Measurements from ENCODE around the gene FBXO31.

FBXO31 gene

DNA sequence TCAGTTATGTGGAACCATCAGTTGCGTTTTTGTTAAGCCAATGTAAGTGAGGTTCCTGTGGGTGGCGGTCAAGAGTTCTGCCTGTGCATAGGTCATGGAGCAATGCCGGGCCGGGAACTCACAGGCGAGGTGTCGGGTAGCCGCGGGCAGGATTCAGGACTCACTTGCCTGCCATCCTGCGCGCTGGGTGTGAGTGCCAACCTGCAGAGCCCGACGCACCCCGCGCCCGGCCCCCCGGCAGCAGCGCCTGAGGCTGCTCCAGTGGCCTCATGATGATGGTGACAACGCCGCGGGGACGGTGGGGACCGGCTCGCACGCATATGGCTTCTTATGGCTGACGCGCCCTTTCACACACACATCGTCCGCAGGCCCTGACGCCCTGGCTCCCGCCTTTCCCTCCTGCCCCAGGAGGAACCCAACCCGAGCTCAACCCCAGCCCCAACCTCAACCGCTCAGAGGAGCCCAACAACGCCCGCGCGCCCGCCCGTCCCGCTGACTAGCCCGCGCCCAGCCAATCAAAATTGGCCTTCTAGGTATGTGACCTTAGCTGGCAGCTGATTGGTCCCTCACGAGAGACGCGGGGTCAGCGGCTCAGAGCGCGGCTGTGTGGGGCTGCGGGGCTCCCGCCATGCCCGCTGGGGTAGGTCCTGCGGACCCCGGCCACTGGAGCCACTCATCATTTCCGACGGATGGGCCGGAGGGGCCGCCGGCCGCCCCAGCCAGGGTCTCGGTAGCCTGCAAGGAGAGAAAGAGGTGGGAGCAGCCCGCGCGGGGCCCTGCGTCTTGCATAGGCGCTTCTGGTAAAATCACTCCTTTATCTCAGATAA lies 66.4 kb downstream of the FBXO31 start, which contains the start of gene C16orf95:
TSS of gene C16orf95 (minus strand) at position 470 of the 827 bp plus-strand sequence. CDS start at position 320, 150 bp downstream.
- peak; percentile 86 to 93 for DNase-seq (ENCODE audit: extremely low read depth in 1 of 2, low read depth in 1 of 2)

DNA sequence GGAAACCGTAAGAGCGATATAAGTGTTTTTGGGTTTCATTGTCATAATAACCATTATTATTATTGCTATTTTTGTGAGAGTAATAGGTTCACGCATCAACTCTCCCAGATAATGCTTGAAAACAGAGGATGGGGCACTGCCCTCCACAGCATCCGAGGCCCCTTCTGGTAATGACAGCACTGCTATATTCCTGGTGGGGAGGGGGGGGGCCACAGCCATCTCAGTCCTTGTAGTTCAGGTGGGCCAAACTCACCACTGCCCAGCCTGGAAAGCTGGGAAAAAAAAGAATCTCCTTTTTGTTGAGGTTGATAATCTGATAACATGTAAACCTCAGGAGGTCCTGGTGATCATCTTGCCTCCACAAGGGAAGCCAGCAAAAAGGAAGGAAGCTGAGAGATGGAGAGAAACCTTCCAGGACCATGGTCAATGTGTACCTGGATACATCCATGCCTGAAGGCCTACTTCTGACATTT lies 67.1 kb downstream of the FBXO31 start:
- no peak for DNase-seq (ENCODE audit: extremely low read depth in 1 of 2, low read depth in 1 of 2)

DNA sequence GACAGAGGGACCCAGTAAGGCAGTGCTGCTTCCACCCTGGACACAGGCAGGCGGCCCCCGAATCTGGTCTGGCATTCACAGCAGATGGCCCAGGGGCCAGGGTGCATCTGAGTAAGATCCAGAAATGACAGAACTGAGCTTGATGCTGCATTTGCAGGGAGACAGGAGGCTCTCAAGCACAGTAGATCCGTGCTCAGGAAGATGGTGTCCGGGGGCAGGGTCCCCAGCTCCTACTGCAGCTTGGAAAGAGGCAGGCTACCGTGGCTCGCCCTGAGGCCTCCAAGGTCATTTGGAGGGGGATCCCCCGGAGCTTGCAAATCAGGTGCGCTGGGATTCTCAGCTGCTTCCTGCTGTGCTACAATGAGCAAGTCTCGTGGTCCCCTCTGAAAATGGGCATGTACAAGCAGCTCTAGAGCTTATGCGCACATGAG lies 68.6 kb downstream of the FBXO31 start:
- DNase-seq (ENCODE audit: extremely low read depth in 1 of 2, low read depth in 1 of 2) = no peak

DNA sequence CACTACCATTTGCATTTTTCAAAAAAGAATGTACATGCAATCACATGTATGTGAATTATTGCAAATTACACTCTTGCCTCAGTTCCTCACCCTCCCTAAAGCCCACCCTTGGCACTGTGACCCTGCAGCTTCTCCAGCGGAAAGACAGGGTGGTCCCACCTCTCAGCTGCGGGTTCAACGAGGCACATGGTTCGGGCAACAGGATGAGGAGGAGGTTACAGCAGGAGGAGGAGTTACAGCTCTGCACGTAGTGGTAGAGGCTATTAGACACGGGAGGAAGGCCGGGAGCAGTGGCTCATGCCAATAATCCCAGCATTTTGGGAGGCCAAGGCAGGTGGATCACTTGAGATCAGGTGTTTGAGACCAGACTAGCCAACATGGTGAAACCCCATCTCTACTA lies 71.6 kb downstream of the FBXO31 start:
- no peak for DNase-seq (ENCODE audit: extremely low read depth in 1 of 2, low read depth in 1 of 2)

DNA sequence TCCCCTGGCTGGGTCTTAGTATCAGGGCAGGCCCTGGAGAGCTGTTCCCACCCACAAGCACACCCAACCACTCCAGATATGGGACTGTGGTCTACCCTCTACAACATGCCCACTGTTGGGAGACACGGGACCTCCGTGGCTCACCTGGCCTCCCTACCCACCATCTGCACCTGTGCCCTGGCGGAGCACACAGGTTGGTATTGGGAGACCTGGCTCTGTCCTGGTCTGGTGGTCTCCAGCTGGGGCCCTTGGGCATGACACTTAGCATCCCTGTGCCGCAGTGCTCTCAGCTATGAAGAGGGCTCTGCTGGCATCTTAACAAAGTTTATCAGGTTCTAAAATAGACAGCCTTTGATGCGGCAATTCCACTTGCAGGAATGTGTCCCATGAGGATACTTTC lies 72.2 kb downstream of the FBXO31 start:
- DNase-seq (ENCODE audit: extremely low read depth in 1 of 2, low read depth in 1 of 2) = no peak

DNA sequence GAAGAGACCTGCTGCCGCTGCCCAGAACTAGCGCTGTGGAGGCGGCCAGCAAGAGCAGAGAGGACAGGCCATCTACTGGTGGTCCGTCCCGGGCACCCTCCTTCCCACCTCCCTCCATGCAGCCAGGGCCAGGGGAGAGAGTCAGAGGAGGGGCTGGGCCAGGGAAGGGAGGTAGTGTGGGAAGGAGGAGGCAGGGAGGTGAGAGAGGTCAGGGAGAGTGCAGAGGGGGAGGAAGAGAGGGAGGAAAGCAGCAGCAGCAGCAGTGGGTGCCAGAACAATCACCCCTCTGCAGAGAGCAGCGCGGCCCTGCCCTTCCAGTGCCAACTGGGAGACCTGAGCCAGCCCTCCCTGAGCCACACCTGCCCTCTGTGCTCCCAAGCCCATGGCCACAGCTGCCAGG lies 73.0 kb downstream of the FBXO31 start:
- DNase-seq (ENCODE audit: extremely low read depth in 1 of 2, low read depth in 1 of 2) = no peak

DNA sequence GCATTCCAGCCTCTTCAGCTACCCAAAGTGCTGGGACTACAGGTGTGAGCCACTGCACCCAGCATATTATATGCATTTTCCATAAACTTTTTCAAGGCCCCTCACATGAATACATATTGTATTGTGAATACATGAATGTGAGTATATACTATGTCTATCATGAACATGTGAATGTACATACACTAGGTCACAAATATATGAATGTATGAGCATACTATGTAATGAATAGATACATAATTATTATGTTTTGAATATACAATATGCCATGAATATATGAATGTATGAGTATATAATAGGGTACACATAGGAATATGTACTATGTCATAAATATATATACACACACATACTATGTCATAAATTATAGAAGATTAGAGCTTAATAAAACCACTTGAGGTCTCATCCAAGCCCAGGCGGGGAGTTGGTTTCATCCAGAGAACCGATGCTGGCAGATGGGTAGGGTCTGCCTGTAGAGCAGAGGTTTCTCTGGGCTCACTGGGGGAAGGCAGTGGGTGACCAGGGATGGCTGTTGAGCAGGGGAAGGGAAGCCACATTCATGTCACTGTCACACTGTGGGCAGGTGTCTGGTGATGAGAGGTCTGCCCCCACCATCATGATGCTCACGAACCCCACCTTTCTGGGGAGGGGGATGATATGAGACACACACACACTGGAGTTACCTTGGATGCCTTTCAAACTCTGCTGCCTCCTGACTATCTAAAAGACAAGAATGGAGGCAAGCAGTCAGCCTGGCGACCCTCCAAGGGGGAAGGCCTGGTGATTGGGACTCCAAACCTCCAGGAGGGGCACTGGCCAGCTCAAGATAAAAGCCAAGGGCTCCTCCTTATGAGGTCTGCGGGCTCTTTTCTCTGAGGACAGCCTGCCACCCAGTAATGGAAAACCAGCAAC lies 73.7 kb downstream of the FBXO31 start:
- DNase-seq (ENCODE audit: extremely low read depth in 1 of 2, low read depth in 1 of 2) = no peak

DNA sequence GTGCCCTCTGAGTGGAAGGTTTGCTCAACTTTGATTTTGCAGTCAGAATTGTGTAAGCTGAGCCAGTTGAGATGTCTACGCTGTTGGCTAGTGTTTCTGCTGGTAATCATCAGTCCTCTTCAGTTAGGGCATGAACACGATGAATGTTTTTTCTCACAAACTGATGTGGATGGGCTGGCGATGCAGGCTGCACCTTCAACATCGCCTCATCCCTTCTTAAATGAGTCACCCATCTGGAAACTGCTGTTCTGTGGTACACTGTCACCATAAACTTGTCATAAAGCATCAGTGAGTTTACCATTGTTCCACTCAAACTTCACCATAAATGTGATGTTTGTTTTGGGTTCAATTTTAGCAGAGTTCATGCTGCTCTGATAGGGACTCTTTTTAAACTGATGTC lies 74.8 kb downstream of the FBXO31 start:
- DNase-seq (ENCODE audit: extremely low read depth in 1 of 2, low read depth in 1 of 2) = peak in 1 of 2 donors; percentile 30

DNA sequence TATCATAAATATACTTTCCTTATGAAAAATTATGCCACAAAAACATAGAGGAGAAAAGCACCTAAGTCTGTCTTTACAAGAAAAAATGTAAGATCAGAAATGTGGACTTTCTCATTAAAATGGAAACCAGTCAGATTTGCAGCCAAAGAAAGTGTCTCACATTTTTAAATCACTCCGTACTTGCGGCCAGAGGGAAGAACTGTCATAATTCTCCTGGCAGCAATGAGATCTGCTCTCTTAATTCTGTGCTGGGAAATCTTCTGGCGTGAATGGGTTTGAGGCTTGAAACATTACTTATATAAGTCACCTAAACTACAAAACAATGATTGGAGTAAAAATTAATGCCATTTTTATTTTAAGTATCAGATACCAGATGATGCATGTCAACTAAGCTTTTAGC lies 77.1 kb downstream of the FBXO31 start:
- DNase-seq (ENCODE audit: extremely low read depth in 1 of 2, low read depth in 1 of 2) = no peak

DNA sequence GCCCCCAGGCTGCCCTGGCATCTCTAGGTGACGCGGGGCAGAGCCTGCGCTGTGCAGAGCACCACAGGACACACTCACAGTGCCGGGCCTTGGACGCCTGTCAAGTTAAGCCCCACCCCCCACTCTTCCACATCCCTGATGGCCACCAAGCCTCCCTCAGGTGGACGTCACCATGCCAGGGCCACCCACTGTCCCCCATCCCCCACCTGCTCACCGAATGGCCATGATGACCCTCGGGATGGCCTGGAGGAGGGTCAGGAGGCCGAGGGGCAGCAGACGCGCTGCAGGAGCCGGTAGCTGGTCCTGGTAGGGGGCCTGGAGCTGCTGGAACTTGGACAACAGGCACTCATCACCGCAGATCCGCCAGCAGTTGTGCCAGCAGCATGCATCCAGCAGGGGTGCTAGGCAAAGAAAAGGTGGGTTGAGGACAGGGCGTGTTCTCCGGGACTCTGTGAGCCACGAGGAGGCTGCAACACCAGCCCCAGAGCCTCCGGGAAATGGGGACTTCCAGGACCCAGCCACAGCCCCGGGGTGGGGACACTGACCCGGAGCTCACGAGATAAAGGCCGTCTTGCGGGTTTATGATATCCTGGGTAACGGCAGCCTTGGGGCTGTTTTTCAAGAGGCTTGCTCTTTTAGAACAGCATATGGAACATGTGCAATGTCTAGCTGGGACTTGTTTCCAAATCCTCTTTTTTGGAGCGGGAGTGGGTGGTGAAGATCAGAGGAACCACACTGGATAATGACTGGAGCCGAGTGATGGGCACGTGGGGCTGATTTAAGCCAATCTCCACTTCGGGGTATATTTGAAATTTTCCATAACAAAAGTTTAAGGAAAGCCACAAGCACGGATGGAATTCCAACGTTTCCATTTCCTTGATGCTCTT lies 77.8 kb downstream of the FBXO31 start:
- DNase-seq (ENCODE audit: extremely low read depth in 1 of 2, low read depth in 1 of 2) = no peak

DNA sequence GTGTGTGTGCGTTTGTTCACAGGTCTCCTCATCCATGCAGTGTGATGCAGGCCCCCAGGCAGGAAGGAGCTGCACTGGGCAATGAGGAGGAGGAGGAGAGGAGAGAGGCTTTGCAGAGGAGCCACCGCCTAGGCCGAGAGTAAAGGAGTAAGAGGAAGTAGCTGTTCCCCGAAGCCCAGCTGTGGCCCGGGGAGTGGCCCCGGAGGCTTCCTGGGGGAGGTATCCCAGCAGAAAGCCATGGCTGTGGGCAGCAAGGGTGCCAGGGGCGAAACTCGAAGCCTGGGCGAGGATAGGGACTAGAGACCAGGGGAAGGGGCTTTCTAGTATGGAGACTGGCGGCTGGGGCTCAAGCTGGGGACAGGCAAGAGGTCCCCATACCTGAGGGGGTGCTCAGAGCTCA lies 78.6 kb downstream of the FBXO31 start:
- DNase-seq (ENCODE audit: extremely low read depth in 1 of 2, low read depth in 1 of 2) = no peak

DNA sequence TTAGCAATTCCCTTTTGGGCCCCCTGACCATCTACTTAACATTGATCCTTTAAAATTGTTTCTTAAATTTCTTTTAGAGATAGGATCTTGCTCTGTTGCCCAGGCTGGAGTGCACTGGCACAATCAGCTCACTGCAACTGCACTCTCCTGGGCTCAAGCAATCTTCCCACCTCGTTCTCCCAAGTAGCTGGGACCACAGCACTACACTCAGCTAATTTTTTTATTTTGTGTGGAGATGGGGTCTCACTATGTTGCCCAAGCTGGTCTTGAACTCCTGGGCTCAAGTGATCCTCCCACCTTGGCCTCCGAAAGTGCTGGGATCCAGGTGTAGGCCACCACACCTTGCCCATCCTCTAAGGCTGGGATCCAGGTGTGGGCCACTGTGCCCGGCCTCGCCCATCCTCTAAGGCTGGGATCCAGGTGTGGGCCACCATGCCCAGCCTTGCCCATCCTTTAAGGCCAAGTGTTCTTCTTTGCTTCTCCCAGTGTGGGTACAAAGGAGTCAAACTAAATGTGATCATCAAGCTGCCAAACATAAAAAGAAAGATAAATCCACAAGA lies 79.5 kb downstream of the FBXO31 start:
- no peak for DNase-seq (ENCODE audit: extremely low read depth in 1 of 2, low read depth in 1 of 2)

DNA sequence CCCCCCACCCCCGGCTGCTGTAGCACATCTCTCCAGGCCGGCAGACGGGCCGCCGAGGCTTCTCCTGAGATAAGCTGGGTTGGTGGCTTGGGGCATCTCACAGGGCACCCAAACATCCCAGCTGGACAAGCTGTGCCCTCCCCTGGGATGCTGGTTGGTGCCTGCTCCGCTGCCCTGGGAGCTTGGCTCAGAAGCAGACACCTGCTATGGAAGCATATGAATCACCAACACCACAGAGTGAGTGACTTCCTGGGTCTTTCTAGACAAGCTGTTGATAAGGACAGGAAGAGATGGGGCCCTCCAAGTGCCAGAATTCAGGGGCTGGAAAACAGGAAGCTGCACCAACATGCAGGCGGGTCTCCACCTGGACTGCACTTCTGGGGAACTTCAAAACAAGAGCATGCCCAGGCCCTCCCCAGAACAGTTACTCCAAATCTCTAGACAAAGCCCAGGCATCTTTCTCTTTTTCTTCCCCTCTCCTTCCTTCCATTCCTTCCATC lies 80.1 kb downstream of the FBXO31 start:
- DNase-seq (ENCODE audit: extremely low read depth in 1 of 2, low read depth in 1 of 2) = no peak

DNA sequence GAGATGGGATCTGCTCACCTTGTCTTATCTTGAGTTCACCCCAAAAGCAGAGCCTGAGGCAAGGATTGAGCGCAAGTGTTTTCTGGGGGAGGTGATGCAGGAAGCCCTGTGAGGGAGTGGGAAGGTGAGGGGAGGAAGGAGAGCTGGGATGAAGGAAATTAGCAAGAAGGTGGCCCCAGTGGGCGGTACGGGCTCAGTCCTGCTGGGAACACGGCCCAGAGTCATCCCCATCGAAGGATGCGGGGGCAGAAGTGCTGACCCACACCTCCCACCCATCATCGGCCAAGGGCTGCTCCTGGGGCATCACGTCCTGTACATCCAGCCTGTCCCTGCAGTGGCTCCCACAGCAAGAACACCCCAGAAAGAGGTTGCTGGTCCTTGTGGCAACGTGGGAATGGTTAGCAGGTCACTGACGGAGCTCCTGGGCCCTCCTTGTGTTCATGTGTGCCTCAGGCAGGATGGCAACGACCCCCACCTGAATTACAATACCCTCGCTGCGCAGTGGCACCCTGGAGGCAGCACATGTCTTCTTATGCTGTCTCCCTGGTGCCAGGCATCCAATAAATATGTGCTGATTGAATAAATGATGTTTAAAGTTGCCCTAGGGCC lies 84.6 kb downstream of the FBXO31 start:
- DNase-seq (ENCODE audit: extremely low read depth in 1 of 2, low read depth in 1 of 2) = no peak

DNA sequence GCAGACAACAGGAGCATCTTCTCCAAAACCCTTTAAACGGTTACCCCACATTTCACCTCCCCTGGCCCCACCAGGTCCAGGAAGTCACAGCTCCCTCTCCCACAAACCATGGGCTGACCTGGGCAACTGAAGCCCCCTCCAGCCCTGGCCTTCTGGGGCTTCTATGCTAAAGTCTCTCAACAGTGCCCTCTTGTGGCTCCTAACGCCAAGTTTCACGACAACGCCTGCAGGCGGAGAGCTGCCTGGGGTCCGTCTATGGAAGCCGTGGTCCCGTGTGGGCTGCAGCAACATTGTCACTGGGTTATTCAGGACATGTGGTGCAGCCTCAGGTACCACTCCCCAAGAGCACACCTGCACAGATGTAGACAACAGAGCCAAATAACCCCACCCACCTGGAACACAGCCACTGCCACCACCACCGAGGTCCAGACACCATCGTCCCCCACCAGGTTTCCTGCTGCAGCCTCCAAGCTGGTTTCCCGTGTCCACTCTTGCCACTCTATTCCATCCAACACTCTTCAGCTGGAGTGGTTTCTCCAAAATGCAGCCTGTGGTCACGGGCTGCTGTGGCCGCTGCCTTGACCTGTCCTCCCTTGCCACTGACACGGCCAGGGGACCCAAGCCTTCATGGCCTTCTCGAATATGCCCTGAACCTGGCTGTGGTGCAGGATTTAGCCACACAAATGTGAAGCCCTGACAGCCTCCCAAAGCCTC lies 85.5 kb downstream of the FBXO31 start:
- peak in 1 of 2 donors; percentile 27 for DNase-seq (ENCODE audit: extremely low read depth in 1 of 2, low read depth in 1 of 2)

DNA sequence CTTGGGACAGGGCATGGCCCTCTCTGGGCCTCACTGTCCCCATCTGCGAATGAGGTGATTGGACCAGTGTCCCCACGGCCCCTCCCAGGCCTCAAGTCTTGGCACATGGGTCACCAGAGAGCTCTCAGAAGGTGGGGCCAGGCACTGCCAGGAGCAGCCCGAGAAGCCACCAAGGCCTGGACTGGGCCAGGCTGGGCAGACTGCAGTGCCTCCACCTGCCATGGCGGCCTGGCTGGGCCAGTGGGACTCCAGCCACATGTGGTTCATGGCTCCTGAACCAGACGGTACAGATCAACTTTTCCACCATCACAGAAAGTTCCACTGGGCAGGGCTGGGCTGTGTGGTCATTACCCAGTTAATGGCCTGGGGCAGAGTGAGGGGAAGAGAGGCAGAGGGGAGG lies 86.2 kb downstream of the FBXO31 start:
- DNase-seq (ENCODE audit: extremely low read depth in 1 of 2, low read depth in 1 of 2) = no peak

DNA sequence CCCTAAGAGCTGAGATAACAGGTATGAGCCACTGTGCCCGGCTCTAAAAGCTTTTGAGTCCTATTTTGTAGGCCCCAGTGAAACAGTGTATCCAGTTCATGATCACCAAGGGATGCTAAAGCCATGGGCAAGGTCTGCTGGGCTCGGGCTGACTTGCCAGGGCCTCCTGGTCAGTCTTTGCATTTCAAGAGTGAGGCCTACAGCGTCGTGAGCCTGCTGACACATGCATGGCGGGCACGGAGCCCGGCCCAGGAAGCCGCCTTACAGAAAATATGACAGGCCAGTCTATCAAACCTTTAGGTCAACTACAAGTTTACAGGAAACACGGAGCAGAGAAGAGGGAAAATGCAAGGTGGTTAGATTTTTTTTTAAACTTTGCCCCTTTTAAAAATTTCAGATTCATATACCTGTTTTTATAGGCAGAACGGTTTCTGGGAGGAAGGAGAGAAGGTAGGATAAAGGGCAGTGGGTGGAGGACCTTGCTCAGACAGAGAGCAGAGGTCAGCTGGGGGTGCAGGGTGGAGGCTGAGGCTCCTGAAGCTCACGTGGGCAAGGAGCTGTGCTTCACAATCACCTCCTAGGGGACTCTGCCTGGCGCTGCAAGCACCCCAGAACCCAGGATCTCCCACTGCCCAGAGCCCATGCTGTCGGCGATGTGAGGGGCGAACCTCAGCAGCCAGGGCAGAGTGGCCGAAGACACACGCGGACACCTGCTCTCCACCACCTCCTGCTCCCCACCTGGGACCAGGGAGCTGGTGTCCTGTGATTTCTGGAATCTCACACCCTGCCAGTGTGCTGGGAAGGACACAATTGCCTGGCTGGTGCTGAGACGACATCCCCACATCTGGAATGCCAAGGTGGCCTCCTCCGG lies 87.7 kb downstream of the FBXO31 start:
- DNase-seq (ENCODE audit: extremely low read depth in 1 of 2, low read depth in 1 of 2) = no peak

DNA sequence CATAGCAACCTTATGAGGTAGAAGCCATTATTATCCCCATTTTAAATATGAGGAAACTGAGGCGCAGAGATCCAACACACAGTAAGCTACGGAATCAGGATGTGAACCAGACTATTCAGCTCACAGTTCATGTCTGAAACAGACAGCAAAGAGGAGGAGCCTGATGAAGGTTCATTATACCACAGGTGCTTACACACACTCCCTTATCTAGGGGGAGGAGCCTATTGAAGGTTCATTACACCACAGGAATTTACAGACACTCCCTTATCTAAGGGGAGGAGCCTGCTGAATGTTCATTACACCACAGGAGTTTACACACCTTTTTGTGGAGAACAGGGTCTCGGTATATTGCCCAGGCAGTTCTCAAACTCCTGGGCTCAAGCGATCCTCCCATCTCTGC lies 88.3 kb downstream of the FBXO31 start:
- DNase-seq (ENCODE audit: extremely low read depth in 1 of 2, low read depth in 1 of 2) = no peak

Measured in stimulated activated CD8-positive, alpha-beta memory T cell treated with anti-CD3 and anti-CD28 coated beads, Interleukin-7, amount 100 ng/mL, for 48 hours (primary cell).